Measurements from ENCODE around the gene FRAT1.

Gene FRAT1

DNA sequence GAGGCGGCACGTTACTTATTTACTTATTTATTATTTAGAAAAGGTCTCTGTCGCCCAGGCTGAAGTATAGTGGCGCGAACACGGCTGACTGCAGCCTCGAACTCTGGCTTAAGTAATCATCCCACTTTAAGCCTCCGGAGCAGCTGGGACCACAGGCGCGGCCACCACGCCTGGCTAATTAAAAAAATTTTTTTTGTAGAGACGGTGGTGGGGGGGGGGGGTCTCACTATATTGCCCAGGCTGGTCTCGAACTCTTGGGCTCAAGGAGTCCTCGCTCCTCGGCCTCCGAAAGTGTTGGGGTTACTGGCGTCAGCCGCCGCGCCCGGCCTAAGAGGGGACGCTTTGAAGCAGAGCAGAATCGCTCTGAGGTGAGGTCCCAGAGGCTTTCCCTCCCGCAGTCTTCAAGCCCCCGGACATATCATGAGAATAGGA lies 16.1 kb downstream of the FRAT1 start:
- TF ChIP-seq, protein P1, sequence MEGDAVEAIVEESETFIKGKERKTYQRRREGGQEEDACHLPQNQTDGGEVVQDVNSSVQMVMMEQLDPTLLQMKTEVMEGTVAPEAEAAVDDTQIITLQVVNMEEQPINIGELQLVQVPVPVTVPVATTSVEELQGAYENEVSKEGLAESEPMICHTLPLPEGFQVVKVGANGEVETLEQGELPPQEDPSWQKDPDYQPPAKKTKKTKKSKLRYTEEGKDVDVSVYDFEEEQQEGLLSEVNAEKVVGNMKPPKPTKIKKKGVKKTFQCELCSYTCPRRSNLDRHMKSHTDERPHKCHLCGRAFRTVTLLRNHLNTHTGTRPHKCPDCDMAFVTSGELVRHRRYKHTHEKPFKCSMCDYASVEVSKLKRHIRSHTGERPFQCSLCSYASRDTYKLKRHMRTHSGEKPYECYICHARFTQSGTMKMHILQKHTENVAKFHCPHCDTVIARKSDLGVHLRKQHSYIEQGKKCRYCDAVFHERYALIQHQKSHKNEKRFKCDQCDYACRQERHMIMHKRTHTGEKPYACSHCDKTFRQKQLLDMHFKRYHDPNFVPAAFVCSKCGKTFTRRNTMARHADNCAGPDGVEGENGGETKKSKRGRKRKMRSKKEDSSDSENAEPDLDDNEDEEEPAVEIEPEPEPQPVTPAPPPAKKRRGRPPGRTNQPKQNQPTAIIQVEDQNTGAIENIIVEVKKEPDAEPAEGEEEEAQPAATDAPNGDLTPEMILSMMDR (IDR thresholded peaks at IDR 0.05; ENCODE audit: insufficient read depth, low read length, poor library complexity, severe bottlenecking) = no peak
- Histone ChIP-seq H3K27me3 (replicated peaks; ENCODE audit: control insufficient read depth, insufficient read depth, low read length) (no peaks in the 10 kb centered on the region), H3K36me3 (ENCODE audit: control insufficient read depth, insufficient read depth, low read length) (no peaks in the 10 kb centered on the region), H3K4me3 (replicated peaks; ENCODE audit: low read depth, low read length) (peak overlapping the region; percentile 82)
- no peak for DNase-seq (ENCODE audit: extremely low read depth, insufficient read length)

DNA sequence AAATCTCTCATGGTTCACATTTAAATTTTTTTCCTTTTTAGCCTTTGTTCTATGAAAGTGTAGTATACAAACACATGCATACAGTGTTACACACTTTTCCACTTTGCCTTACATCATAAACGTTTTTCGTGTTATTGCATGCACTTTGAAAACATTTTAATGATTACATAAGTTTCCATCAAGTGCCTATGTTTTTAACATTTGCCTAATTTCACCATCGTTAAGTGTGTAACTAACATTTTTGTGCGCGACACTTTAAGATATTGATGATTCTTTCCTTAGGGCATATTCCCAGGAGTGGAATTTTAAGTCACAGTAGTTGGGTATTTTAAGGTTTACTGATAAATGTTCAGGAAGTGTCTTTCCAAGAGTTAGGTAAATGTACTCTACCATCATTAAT lies 16.9 kb downstream of the FRAT1 start:
- H3K36me3 ChIP-seq (ENCODE audit: control insufficient read depth, insufficient read depth, low read length) = no peaks in the 10 kb centered on the region
- TF ChIP-seq, protein P1 (IDR thresholded peaks at IDR 0.05; ENCODE audit: insufficient read depth, low read length, poor library complexity, severe bottlenecking) = no peak
- no peaks in the 10 kb centered on the region for H3K27me3 ChIP-seq (replicated peaks; ENCODE audit: control insufficient read depth, insufficient read depth, low read length)
- no peak overlapping the region for H3K4me3 ChIP-seq (replicated peaks; ENCODE audit: low read depth, low read length)
- no peak for DNase-seq (ENCODE audit: extremely low read depth, insufficient read length)

DNA sequence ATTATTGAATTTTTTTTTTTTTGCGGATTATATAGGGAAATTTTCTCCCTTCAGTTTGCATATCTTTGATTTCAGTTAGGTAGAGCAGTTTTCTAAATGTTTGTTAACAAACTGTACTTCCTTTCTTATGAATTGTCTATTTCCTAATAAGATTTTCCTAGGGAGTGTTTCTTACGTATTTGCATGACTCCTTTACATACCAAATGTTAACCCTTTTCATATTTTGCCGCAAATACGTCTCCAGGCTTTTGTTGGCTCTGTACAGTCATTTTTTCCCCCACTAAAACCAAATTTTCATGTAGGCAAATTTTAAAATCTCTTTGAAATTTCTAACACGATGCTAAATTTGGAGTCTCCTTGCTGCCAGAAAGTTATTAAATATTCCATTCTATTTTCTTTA lies 17.4 kb downstream of the FRAT1 start:
- no peaks in the 10 kb centered on the region for H3K27me3 ChIP-seq (replicated peaks; ENCODE audit: control insufficient read depth, insufficient read depth, low read length)
- no peak overlapping the region for H3K4me3 ChIP-seq (replicated peaks; ENCODE audit: low read depth, low read length)
- TF ChIP-seq, protein P1 (IDR thresholded peaks at IDR 0.05; ENCODE audit: insufficient read depth, low read length, poor library complexity, severe bottlenecking) = no peak
- no peak for DNase-seq (ENCODE audit: extremely low read depth, insufficient read length)
- no peaks in the 10 kb centered on the region for H3K36me3 ChIP-seq (ENCODE audit: control insufficient read depth, insufficient read depth, low read length)

DNA sequence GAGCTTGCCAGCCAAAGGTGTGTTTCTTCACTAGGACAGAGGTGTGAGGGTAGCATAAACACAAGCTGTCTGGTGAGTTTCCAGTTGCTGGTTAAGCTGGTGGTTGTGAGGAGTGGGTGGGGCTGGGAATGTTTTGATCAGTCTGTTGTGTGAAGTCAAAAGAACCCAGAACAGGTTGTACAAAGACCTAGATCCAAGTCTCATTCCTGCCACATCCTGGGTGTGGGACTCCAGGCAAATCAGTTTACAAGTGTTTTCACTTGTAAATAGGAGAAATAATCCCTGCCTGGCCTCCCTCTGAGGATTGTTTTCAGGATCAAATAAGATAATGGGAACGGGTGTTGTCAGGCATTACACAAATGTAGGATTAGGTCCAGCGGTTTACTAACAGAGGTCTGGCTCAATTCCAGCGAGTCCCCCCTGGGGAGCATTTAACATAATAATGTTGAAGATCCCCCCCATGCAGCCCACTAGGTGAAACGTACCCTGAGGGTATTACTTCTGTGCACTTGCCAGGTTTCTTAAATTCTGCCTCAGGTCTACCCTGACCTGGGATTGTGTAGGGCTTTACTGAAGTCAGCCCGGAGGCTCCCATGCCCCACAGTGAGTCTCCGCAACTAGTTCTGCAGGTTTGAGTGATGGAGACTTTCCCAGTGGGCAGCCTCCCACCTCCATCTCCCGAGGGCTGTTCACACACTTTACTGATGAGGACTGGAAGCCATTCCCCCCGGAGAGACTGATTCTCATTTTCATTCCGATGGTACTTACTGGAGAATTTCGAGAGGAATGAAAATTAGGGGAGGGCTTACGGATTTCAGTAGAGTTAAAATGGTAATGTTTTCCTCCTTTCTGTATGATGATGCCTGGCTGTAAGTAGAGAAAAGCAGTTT lies 18.1 kb downstream of the FRAT1 start:
- Histone ChIP-seq H3K4me3 (replicated peaks; ENCODE audit: low read depth, low read length) (no peak overlapping the region), H3K36me3 (ENCODE audit: control insufficient read depth, insufficient read depth, low read length) (no peaks in the 10 kb centered on the region), H3K27me3 (replicated peaks; ENCODE audit: control insufficient read depth, insufficient read depth, low read length) (no peaks in the 10 kb centered on the region)
- DNase-seq (ENCODE audit: extremely low read depth, insufficient read length) = no peak
- TF ChIP-seq, protein P1 (IDR thresholded peaks at IDR 0.05; ENCODE audit: insufficient read depth, low read length, poor library complexity, severe bottlenecking) = no peak

DNA sequence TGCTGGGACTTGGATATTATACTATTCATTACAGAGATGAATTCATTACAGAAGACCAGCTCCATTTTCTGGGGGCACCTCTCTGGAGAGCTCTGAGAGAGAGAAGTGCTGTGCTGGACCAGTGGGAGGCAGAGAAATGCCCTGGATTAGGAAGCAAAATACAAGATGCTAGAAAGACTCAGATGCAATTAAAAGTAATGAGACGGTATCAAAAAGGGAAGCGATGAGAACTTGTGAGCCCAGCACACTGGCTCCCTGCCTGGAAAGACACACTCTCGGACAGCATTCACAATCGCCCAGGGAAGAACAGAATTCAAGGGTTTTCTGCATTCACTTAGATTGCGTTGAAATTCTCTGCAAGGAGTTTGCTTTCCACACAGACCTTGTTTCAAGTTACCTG lies 19.0 kb downstream of the FRAT1 start:
- H3K4me3 ChIP-seq (replicated peaks; ENCODE audit: low read depth, low read length) = no peak overlapping the region
- TF ChIP-seq, protein P1 (IDR thresholded peaks at IDR 0.05; ENCODE audit: insufficient read depth, low read length, poor library complexity, severe bottlenecking) = no peak
- H3K27me3 ChIP-seq (replicated peaks; ENCODE audit: control insufficient read depth, insufficient read depth, low read length) = no peaks in the 10 kb centered on the region
- no peaks in the 10 kb centered on the region for H3K36me3 ChIP-seq (ENCODE audit: control insufficient read depth, insufficient read depth, low read length)
- no peak for DNase-seq (ENCODE audit: extremely low read depth, insufficient read length)

Data from GM06990 (cell line).